Activated T-helper 2 cell treated with anti-CD3 and anti-CD28 coated beads, Interferon-gamma antibody, Interleukin-2, Interleukin-4, amounts not matched to agents 10 μg/mL and 5 μg/mL and 100 μg/mL, durations not matched to agents 14 hours and 24 hours and 36 hours (primary cell): ENCODE measurements around the gene DNHD1. TPM values are rescaled to one million over a fixed set of nuclear protein-coding genes. Genes with fewer than 3 reads are reported as not detected.

Experiments
- DNase-seq: peaks from one replicate; pipeline ENCODE4 v3.0.0; 2021; ENCODE audit warnings: low spot score
- H3K27ac Mint-ChIP-seq: one replicate; pipeline ENCODE4 v1.8.0; 2021; ENCODE audit warnings: mixed read lengths
- H3K27me3 Mint-ChIP-seq: one replicate; pipeline ENCODE4 v1.8.0; 2021; ENCODE audit warnings: low read depth, mixed read lengths
- H3K36me3 Mint-ChIP-seq: one replicate; pipeline ENCODE4 v1.8.0; 2021; ENCODE audit warnings: low read depth, mixed read lengths
- H3K4me1 Mint-ChIP-seq: one replicate; pipeline ENCODE4 v1.8.0; 2021; ENCODE audit warnings: low read depth, mixed read lengths
- H3K4me3 Mint-ChIP-seq: one replicate; pipeline ENCODE4 v1.8.0; 2021; ENCODE audit warnings: low read depth, mild to moderate bottlenecking, moderate library complexity, mixed read lengths
- H3K9me3 Mint-ChIP-seq: one replicate; pipeline ENCODE4 v1.8.0; 2021; ENCODE audit warnings: mixed read lengths
- intact Hi-C: fragments of 100-400 bp; cut with micrococcal nuclease; formaldehyde crosslinking; loops from one replicate; pipeline ENCODE4 v1.15.1; 2023
- total RNA-seq: library from RNA; stranded (reverse); gene quantifications from 2 replicates; pipeline ENCODE4 v1.2.3, GENCODE V29; 2022

The DNHD1 gene
- total RNA-seq, 1 donor from 2014 or later: 27.5 TPM

GRCh38 chr11:6483015-6483414 is 14.1 kb upstream of the DNHD1 start:
- intact Hi-C loops: loop anchor here (5.0 kb wide), 1 partner anchor 39 kb away; no protein-coding TSS in a partner anchor
- Mint-ChIP-seq H3K4me1 (peaks cover 25% of the 10 kb centered on the region), H3K27me3 (no peaks in the 10 kb centered on the region), H3K27ac (peak overlapping the region; percentile 93), H3K9me3 (no peaks in the 10 kb centered on the region), H3K4me3 (peak overlapping the region; percentile 88), H3K36me3 (peaks cover 32% of the 10 kb centered on the region)
- DNase-seq: no peak

- H3K36me3 Mint-ChIP-seq: peaks cover 38% of the 10 kb centered on the region
- no peak for DNase-seq
- no peak overlapping the region for H3K4me3 Mint-ChIP-seq
- no peaks in the 10 kb centered on the region for H3K27me3 Mint-ChIP-seq
- no peak overlapping the region for H3K27ac Mint-ChIP-seq
- intact Hi-C loops: no loop called here
- H3K4me1 Mint-ChIP-seq: peaks cover 13% of the 10 kb centered on the region
- no peaks in the 10 kb centered on the region for H3K9me3 Mint-ChIP-seq
Measured at GRCh38 chr11:6485661-6486060, 11.4 kb upstream of the DNHD1 start.

- no peaks in the 10 kb centered on the region for H3K27me3 Mint-ChIP-seq
- no peaks in the 10 kb centered on the region for H3K9me3 Mint-ChIP-seq
- intact Hi-C loops: no loop called here
- H3K4me1 Mint-ChIP-seq: peaks cover 12% of the 10 kb centered on the region
- no peak overlapping the region for H3K27ac Mint-ChIP-seq
- no peak overlapping the region for H3K4me3 Mint-ChIP-seq
- no peak for DNase-seq
- peaks cover 38% of the 10 kb centered on the region for H3K36me3 Mint-ChIP-seq
Measured at GRCh38 chr11:6486256-6486655, 10.8 kb upstream of the DNHD1 start.

- H3K27me3 Mint-ChIP-seq: no peaks in the 10 kb centered on the region
- no peak overlapping the region for H3K4me3 Mint-ChIP-seq
- intact Hi-C loops: no loop called here
- H3K36me3 Mint-ChIP-seq: peaks cover 41% of the 10 kb centered on the region
- H3K9me3 Mint-ChIP-seq: no peaks in the 10 kb centered on the region
- peaks cover 12% of the 10 kb centered on the region for H3K4me1 Mint-ChIP-seq
- DNase-seq: no peak
- no peak overlapping the region for H3K27ac Mint-ChIP-seq
Measured at GRCh38 chr11:6486938-6487337, 10.1 kb upstream of the DNHD1 start.

GRCh38 chr11:6488342-6488741 is 8.7 kb upstream of the DNHD1 start:
- Mint-ChIP-seq H3K27me3 (no peaks in the 10 kb centered on the region), H3K27ac (no peak overlapping the region), H3K4me3 (no peak overlapping the region), H3K9me3 (no peaks in the 10 kb centered on the region), H3K4me1 (peaks cover 3% of the 10 kb centered on the region), H3K36me3 (peaks cover 38% of the 10 kb centered on the region)
- intact Hi-C loops: no loop called here
- no peak for DNase-seq

DNA sequence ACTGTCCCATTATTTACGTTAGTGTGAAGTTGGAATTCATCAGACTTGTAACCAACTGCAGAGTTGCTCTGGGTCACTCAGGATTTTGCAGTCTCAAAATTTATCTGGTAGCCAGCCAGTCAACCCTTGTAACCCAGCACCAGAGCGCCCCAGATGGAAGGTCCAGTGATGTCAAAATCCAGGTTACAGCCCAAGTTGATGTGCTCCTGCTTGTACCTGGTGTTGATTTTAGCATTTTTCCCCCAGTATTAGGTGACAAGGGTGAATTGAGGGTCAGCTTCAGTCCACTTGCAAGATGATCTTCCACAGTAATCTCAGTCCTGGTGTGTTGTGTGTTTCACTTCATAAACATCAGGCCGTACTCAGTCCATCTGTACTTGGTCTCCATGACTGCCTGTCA is 8.3 kb upstream of the DNHD1 start:
- no peaks in the 10 kb centered on the region for H3K27me3 Mint-ChIP-seq
- no peaks in the 10 kb centered on the region for H3K9me3 Mint-ChIP-seq
- intact Hi-C loops: no loop called here
- no peak overlapping the region for H3K4me3 Mint-ChIP-seq
- H3K4me1 Mint-ChIP-seq: no peaks in the 10 kb centered on the region
- H3K27ac Mint-ChIP-seq: no peak overlapping the region
- peaks cover 35% of the 10 kb centered on the region for H3K36me3 Mint-ChIP-seq
- no peak for DNase-seq

DNA sequence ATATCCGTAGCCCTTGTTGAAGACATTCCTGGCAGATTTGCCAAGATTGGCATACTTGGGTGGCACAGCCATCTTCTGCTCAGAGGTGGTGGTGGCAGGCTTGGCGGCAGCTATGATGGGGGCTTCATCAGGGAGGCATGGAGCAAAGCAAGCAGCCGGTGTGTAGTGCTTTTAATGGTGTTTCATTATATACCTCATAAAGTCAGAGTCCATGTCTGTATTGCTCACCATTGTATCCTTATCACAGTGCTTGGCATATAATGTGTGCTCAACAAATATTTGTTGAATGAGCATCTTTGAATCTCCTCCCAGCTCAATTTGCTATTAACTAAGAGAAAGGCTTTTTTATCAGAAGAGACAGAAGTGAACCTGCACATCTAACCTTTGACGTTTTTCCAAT is 7.8 kb upstream of the DNHD1 start:
- H3K9me3 Mint-ChIP-seq: no peaks in the 10 kb centered on the region
- intact Hi-C loops: no loop called here
- peaks cover 38% of the 10 kb centered on the region for H3K36me3 Mint-ChIP-seq
- H3K27me3 Mint-ChIP-seq: no peaks in the 10 kb centered on the region
- H3K4me3 Mint-ChIP-seq: no peak overlapping the region
- no peaks in the 10 kb centered on the region for H3K4me1 Mint-ChIP-seq
- DNase-seq: no peak
- H3K27ac Mint-ChIP-seq: no peak overlapping the region

DNA sequence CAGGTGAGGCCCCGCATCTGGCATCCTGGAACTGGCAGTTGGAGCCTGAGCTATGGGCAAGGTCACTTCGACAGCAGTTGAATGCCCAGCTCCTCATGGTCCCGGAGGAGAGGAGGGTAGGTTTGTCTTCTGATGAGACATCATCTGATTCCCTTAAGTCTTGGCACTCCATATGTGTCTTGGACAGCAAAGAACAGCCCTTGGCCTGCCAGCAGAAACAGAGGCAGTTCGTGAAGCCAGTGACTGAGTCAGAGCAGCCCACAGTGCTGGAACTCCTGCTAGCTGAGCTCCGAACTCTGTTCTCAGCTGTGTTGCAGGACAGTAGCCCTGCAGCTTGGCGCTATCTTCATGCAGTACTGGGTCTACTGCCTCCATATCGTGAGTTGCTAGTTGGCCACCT is 1.0 kb downstream of the DNHD1 start:
- intact Hi-C loops: no loop called here
- peaks cover 50% of the 10 kb centered on the region for H3K36me3 Mint-ChIP-seq
- no peak overlapping the region for H3K27ac Mint-ChIP-seq
- H3K27me3 Mint-ChIP-seq: no peaks in the 10 kb centered on the region
- no peak overlapping the region for H3K4me3 Mint-ChIP-seq
- H3K9me3 Mint-ChIP-seq: no peaks in the 10 kb centered on the region
- DNase-seq: no peak
- H3K4me1 Mint-ChIP-seq: peaks cover 3% of the 10 kb centered on the region

GRCh38 chr11:6498544-6498943 is 1.5 kb downstream of the DNHD1 start:
- no peak for DNase-seq
- H3K27me3 Mint-ChIP-seq: no peaks in the 10 kb centered on the region
- intact Hi-C loops: no loop called here
- H3K36me3 Mint-ChIP-seq: peaks cover 50% of the 10 kb centered on the region
- H3K4me1 Mint-ChIP-seq: peaks cover 3% of the 10 kb centered on the region
- H3K4me3 Mint-ChIP-seq: no peak overlapping the region
- H3K27ac Mint-ChIP-seq: no peak overlapping the region
- H3K9me3 Mint-ChIP-seq: no peaks in the 10 kb centered on the region

DNA sequence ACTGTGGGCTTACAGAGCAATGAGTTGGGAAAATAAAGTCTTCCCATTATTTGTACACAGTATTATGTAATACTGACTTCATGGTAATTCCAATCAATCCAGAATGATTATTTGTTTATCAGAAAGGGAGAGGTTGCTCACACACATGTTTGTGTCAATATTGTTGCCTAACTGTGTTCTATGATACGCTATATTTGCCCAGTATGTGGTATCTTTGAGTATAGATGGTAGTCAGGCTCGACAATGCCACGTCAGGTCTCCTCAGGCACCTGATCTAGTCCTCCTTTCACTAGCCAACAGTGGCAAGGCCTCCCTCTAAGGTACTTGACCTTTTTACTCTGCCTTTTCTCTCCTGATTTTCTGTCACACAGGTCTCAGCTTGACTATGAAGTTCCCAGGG is 5.3 kb downstream of the DNHD1 start:
- Mint-ChIP-seq H3K9me3 (no peaks in the 10 kb centered on the region), H3K27ac (no peak overlapping the region), H3K4me1 (peaks cover 3% of the 10 kb centered on the region), H3K27me3 (no peaks in the 10 kb centered on the region), H3K4me3 (no peak overlapping the region), H3K36me3 (peaks cover 42% of the 10 kb centered on the region)
- intact Hi-C loops: no loop called here
- no peak for DNase-seq

GRCh38 chr11:6504166-6504565 is 7.1 kb downstream of the DNHD1 start:
- Mint-ChIP-seq H3K9me3 (no peaks in the 10 kb centered on the region), H3K36me3 (peaks cover 41% of the 10 kb centered on the region), H3K27ac (no peak overlapping the region), H3K27me3 (no peaks in the 10 kb centered on the region), H3K4me1 (peaks cover 3% of the 10 kb centered on the region), H3K4me3 (no peak overlapping the region)
- no peak for DNase-seq
- intact Hi-C loops: loop anchor here (2.0 kb wide), 1 partner anchor 23 kb away; the partner anchor contains the start of genes ARFIP2 and TIMM10B

DNA sequence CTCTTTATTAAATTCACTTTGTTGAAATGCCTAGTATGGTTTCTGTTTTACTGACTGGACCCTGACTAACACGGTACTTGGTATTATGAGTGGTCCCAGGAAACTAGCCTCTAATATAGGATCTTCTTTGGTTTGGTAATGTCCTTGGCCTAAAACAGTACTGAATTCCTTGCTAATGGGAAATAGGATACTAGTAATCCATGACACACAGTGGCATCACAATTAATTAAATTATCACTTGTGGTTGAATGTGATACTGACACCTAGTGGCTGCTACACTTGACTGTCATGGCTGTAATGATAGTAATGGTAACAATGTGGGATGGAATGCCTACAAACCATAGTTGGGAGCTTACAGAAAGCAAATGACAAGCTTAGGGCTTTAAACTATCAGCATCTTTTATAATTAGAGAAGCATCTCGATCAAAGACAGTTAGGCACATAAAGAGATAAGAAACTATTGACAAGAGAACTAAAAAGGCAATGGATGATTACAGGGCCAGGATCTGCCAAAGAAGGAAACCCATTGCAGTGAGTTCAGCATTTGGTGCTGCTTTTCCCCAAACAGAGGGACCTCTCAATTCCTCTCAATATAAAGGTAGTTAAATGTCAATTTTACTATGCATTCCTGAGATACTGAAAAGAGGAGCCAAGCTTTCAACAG is 8.6 kb downstream of the DNHD1 start:
- intact Hi-C loops: loop anchor here (1.0 to 2.0 kb wide), 2 partner anchors 25 to 126 kb away; partner anchors contain the start of genes ARFIP2 and TIMM10B
- Mint-ChIP-seq H3K4me3 (no peak overlapping the region), H3K9me3 (no peaks in the 10 kb centered on the region), H3K36me3 (peaks cover 40% of the 10 kb centered on the region), H3K4me1 (peaks cover 3% of the 10 kb centered on the region), H3K27ac (no peak overlapping the region), H3K27me3 (no peaks in the 10 kb centered on the region)
- DNase-seq: no peak

- intact Hi-C loops: no loop called here
- Mint-ChIP-seq H3K36me3 (peaks cover 50% of the 10 kb centered on the region), H3K4me1 (peaks cover 4% of the 10 kb centered on the region), H3K27me3 (no peaks in the 10 kb centered on the region), H3K27ac (no peak overlapping the region), H3K9me3 (no peaks in the 10 kb centered on the region), H3K4me3 (no peak overlapping the region)
- no peak for DNase-seq
Measured at GRCh38 chr11:6516865-6517264, 19.8 kb downstream of the DNHD1 start.
